DMS53 treated with DMSO at 0.1 percent for 48 hours (cell line): ENCODE measurements around the gene FTHL17.
A peak's percentile ranks its signal among the peaks of the same experiment; 100 is the strongest.

Experiments
- DNase-seq: peaks from one replicate; lab custom pipeline; 2025; ENCODE audit not compliant: unreplicated experiment; lab: John Stamatoyannopoulos, UW

Gene FTHL17

GRCh38 chrX:31071725-31072124 is at the start of gene FTHL17:
FTHL17 (minus strand) TSS chrX:31072041; CDS start chrX:31071953, 88 bp downstream.
- DNase-seq, result no peak

DNA sequence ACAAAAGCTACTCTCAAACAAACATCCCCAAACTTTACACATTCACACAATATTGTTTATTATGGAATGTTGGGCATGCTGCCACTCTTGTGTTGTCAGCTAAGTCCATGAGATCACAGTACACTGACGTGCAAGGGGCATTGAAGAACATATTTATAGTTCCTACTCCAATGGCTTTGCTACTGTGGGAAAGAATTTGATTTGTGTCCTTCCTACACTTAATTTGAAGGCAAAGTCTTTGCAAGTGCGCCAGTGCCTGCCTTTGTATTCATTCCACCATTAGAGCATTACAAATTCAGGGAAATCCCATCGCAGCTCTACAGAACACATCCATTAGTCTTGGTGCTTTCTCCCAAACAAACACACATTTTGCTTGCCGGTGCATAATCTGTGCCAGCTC is 45.4 kb upstream of the FTHL17 start:
- DNase-seq, result no peak

- DNase-seq, result no peak
Measured at GRCh38 chrX:31115398-31115797, 43.6 kb upstream of the FTHL17 start.

DNA sequence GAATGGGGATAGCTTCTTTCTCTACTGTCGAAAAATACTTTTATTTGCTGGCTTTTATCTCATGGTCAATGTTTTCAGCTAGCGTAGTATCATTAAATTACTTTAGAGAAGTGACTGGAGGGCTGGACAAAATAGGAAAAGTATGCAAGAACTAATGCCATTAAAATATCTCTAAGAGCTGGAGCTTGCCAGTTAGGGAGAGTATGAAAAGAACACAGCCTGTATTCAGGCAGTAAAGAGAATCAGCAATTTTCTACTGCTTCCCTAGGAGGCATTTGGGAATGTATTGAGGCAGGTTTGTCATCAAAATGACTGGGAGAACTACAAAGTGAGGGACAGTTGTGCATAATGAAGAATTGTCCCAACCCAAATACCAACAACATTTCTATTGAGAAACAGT is 43.0 kb upstream of the FTHL17 start:
- DNase-seq, result no peak

DNA sequence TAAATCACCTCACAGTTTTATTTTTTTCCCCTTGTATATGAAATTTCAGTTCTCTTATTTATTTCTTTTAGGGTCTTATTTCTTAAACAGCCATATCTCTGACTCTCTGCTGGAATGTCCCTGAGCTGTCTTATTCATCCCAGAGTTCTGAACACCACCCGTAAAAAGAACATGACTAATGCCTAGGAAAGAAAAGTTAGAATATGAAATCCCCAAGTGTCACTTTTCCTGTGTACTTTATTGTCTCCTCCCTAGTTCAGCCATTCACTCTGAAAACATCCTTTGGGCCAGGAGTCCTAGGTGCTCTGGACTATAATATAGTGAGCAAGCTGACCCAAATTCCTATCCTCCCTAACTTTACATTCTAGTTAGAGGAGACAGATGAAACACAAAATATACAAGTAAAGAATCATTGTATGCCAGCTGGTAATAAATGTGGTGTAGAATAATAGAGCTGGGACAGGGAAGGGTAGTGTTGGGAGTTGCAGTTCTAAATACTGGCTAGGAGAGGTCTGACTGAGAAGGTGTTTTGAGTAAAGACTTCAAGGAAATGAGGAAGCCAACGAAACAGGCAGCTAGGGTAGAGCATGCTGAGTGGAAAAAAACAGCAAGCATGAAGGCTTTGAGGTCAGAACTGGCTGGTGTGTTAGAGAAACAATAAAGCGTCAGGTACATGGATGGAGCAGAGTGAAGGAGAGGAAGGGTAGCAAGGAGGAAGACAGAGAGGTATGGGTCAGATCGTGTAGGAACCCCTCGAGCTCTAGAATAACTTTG is 40.6 kb upstream of the FTHL17 start:
- DNase-seq, result no peak

DNA sequence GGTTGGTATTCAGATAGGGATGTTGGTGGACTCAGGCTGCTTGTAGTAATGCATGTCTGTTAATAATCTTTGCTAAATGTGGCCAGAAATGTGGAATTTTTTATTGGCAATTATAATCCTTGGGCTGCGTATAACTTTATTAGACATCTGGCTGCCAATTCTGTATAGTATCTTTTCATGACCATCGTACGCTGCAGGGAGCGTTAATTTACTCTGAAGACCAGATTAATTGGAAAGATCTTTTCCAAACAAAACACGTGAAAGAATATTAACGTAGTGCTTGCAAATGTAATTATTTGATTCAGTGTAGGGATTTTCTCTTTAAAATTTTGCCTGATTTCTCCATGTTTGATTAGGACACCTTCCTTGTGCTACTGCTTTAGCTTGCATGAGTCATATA is 38.8 kb upstream of the FTHL17 start:
- no peak for DNase-seq

DNA sequence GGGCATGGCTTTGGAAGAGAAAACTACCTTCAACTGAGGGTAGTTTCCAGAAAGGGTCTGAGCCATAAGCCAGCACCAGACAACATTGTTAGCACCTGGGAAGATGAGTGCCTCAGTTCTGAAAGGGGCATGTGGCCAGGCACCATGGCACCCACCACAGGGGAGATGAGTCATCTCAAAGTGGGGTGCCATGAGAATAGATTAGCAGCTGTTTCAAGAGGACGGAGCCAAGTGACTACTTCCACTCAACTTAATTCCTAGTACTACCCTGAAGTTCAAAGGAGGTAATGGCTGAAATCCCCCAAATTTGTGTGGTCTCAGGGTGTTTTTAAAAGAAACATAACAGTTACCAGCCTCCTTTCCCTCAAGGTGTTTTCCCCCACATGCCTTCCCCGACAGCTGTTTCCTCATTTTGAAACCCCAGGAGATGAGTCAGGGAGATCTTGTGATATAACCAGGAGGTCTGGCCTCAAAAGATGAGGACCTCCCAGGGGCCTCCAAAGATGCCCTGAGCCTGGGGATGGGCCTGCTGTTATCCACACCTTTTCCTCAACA is 27.8 kb upstream of the FTHL17 start:
- DNase-seq, result no peak

DNA sequence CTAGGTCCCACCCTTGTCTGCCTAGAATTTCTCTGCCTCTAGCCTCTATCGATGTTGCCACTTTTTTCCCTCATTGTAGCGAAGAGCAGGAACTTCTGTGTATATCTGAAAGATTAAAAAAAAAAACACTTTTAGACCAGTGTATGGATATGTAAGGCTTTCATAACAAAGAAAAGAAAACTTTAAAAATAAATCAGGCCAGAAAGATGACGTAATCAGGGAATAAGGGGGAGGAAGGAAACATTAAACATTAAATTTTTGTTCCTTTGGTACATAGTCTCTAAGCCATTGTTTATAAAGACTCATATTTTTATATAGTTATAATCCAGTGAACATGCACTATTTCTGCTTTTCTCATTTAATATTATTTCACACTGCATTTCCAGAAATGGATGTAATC is 26.2 kb upstream of the FTHL17 start:
- no peak for DNase-seq

DNA sequence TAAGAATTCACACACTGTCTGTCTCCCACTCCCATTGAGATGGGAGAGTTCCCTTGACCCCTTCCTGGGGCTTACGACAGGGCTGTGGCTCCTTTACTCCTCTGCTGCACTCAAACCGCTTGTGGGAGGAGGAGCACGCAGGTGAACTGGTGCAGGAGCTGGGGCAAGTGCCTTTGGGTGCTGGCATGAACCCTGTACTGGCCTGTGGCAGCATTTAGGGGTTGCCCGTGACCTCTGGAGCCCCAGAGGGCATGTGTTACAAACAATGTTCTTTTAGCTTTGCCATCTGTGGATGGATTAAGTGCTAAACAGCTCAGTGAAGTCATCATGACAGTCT is 21.8 kb upstream of the FTHL17 start:
- no peak for DNase-seq

DNA sequence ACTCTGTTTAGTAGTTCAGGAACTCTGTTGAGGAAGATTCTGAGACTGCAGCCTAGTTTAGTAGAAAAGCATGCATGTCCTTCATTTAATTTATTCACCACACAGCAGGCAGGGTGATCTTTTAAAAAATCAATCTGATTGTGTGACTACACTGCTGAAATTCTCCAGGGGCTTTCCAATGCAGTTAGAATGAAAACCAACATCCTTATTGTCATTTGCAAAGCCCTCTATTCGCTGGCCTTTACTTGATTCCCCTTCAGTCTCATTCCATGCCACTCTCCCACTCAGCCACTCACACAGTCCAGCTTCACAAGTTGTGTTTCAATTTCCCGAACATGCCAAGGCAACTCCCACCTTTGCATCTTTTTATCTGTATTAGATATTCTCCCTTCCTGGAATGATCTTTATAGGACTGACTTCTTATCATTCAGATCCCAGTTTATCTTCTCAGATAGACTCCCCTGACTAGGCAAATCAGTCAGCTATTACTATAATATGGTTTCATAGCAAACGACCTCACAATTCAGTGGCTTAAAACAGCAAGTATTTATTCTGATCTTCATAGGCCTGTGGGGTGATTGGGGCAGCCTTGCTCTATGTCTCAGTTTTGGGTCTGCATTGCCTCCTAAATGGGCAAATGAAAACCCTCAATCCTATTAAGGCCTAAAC is 21.3 kb upstream of the FTHL17 start:
- no peak for DNase-seq

- no peak for DNase-seq
Measured at GRCh38 chrX:31092476-31092875, 20.6 kb upstream of the FTHL17 start.

- no peak for DNase-seq
Measured at GRCh38 chrX:31091819-31092218, 20.0 kb upstream of the FTHL17 start.

- DNase-seq, result no peak
Measured at GRCh38 chrX:31074522-31074921, 2.7 kb upstream of the FTHL17 start.

- no peak for DNase-seq
Measured at GRCh38 chrX:31071262-31071661, 579 bp downstream of the FTHL17 start.

DNA sequence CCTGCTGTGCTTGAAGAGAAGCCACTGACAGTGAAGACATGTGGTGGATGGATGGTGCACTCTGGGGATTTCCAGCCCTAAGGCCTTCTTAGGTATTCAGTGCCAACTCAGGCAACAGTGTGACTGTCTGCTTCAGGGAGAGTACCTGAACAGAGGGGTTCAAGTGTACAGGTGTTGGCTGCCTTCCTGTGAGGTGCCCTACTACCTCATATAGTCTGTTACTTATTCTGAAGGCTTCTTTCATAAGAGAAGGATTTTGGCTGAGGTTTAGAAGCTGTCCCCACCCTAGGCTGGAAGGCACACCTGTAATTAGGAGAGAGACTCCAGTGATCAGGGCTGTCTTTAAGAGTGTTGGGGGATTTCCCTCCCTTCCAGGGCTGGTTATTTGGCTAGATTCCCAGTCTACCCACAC is 1.8 kb downstream of the FTHL17 start:
- no peak for DNase-seq

GRCh38 chrX:31063114-31063513 is 8.7 kb downstream of the FTHL17 start:
- peak; percentile 13 for DNase-seq

DNA sequence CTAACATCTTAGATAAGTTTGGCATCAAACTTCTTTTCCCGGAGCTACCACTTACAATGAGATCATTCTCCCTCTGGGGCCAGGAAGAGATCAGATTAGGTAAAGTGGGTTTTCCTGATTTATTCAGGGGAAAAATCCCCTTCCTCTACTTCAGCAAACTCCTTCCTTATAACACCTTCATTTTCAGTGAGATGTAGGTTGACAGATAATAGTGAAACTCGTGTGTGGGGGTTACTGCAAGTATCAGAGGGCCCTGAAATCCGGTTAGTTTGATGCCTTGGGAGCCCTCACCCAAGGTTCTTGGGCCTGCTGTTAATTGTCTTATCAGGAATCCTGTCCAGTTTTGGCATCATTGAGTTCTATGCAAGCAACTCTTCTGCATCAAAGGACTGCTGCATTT is 10.8 kb downstream of the FTHL17 start:
- no peak for DNase-seq

GRCh38 chrX:31060016-31060415 is 11.8 kb downstream of the FTHL17 start:
- DNase-seq, result no peak

DNA sequence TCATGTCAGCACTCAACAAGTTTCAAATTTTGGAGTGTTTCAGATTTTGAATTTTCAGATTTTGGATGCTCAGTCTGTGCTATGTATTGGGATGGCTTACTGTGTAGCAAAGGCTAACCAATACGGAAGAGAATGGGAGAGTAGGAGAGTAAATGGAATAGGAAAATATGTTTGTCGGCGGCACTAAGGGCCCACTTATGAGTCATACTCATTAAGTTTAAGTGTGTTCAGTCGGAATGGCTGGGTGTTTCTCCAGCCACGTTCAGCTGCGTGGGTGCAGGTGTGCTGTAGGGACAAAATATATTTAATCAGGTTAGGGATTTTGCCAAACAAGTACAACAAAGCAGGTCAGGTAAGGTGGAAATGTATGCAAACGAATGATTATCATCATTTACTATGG is 13.6 kb downstream of the FTHL17 start:
- peak; percentile 43 for DNase-seq

DNA sequence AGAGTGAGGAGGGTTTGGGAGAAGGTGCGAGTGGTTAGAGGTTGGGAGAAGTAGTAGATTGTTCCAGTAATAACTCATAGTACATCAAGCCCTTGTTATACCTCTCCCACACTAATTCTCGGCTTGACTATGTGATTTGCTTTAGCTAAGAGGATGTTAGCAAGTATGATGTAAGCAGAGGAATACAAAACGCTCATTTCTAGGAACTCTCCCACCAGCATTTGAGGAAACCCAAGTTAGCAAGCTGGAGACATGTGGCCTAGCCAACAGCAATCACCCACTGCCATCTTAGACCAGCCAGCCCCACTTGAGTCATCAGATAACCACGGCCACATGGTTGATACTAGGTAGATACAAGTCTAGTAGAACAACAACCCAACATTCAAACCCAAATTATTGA is 14.2 kb downstream of the FTHL17 start:
- no peak for DNase-seq

DNA sequence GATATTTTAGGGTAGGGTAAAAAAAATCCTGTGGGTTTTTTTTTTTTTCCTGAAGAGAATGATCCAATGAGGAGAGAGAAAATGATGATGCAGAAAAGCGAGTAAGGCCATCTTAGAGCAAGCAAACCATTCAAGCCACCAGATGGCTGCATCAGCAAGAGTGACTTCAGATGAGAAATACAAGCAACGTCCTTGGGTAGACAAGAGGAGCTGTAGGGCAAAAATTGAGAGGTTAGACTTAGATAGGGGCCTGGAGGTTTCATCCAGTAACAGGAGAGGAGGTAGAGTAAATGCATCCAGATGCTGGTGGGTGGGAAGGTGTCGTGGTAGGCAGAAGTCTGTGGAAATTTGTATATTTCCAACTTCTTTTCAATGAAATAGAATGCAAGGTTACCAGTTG is 14.6 kb downstream of the FTHL17 start:
- DNase-seq, result no peak

GRCh38 chrX:31053621-31054020 is 18.2 kb downstream of the FTHL17 start:
- no peak for DNase-seq

GRCh38 chrX:31039327-31039711 is 32.5 kb downstream of the FTHL17 start:
- no peak for DNase-seq
